ENCODE results near the gene PPM1N. TPM values are rescaled to one million over a fixed set of nuclear protein-coding genes. Genes with fewer than 3 reads are reported as not detected.

PPM1N gene
- polyA plus RNA-seq, 2 of the 4 experiments (the other 2 are of a cell fraction) = 9.2 to 10.5 TPM

DNA sequence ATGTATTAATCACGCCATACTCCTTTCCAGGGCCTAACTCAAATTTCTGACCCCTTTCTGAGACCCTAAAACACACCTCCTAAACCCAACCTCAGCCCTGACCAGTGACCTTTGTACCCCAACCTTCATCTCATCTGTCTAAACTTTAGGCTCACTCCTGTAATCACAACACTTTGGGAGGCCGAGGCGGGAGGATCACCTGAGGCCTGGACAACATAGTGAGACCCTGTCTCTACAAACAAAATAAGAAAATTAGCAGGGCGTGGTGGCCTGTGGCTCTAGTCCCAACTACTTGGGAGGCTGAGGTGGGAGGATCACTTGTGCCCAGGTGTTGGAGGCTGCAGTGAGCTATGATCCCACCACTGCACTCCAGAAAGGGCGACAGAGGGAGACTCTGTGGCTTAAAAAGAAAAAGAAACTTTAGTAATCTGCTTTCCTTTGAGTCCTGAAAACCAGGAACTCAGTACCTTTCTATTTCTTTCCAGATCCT lies 6.1 kb upstream of the PPM1N start:
- peaks cover 15% of the 10 kb centered on the region for H3K4me1 ChIP-seq
- H3K9me3 ChIP-seq = no peaks in the 10 kb centered on the region
- TF ChIP-seq SREBF2 (IDR thresholded peaks at IDR 0.05) (no peak), RFX5 (IDR thresholded peaks at IDR 0.05) (no peak), NR3C1 (IDR thresholded peaks at IDR 0.05) (no peak), ZNF302 (CRISPR knock-in tag; IDR thresholded peaks at IDR 0.05) (no peak), ZSCAN20 (CRISPR knock-in tag; IDR thresholded peaks at IDR 0.05) (no peak), KDM5A (IDR thresholded peaks at IDR 0.05) (no peak), ZFP36 (IDR thresholded peaks at IDR 0.05; ENCODE audit: borderline replicate concordance, partially characterized antibody) (no peak), SMC3 (IDR thresholded peaks at IDR 0.05) (no peak), NPAS2 (CRISPR knock-in tag; IDR thresholded peaks at IDR 0.05; ENCODE audit: borderline replicate concordance) (no peak), RARB (CRISPR knock-in tag; IDR thresholded peaks at IDR 0.05) (no peak), POLR2A (IDR thresholded peaks at IDR 0.05; ENCODE audit: low read length) (no peak), TP53 (CRISPR knock-in tag; IDR thresholded peaks at IDR 0.05) (no peak), ZC3H11A (IDR thresholded peaks at IDR 0.05) (no peak)
- TF ChIP-seq, protein P1, sequence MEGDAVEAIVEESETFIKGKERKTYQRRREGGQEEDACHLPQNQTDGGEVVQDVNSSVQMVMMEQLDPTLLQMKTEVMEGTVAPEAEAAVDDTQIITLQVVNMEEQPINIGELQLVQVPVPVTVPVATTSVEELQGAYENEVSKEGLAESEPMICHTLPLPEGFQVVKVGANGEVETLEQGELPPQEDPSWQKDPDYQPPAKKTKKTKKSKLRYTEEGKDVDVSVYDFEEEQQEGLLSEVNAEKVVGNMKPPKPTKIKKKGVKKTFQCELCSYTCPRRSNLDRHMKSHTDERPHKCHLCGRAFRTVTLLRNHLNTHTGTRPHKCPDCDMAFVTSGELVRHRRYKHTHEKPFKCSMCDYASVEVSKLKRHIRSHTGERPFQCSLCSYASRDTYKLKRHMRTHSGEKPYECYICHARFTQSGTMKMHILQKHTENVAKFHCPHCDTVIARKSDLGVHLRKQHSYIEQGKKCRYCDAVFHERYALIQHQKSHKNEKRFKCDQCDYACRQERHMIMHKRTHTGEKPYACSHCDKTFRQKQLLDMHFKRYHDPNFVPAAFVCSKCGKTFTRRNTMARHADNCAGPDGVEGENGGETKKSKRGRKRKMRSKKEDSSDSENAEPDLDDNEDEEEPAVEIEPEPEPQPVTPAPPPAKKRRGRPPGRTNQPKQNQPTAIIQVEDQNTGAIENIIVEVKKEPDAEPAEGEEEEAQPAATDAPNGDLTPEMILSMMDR (IDR thresholded peaks at IDR 0.05) = no peak
- TF ChIP-seq, protein P2, sequence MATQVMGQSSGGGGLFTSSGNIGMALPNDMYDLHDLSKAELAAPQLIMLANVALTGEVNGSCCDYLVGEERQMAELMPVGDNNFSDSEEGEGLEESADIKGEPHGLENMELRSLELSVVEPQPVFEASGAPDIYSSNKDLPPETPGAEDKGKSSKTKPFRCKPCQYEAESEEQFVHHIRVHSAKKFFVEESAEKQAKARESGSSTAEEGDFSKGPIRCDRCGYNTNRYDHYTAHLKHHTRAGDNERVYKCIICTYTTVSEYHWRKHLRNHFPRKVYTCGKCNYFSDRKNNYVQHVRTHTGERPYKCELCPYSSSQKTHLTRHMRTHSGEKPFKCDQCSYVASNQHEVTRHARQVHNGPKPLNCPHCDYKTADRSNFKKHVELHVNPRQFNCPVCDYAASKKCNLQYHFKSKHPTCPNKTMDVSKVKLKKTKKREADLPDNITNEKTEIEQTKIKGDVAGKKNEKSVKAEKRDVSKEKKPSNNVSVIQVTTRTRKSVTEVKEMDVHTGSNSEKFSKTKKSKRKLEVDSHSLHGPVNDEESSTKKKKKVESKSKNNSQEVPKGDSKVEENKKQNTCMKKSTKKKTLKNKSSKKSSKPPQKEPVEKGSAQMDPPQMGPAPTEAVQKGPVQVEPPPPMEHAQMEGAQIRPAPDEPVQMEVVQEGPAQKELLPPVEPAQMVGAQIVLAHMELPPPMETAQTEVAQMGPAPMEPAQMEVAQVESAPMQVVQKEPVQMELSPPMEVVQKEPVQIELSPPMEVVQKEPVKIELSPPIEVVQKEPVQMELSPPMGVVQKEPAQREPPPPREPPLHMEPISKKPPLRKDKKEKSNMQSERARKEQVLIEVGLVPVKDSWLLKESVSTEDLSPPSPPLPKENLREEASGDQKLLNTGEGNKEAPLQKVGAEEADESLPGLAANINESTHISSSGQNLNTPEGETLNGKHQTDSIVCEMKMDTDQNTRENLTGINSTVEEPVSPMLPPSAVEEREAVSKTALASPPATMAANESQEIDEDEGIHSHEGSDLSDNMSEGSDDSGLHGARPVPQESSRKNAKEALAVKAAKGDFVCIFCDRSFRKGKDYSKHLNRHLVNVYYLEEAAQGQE (IDR thresholded peaks at IDR 0.05) = no peak
- TF ChIP-seq, protein P3, sequence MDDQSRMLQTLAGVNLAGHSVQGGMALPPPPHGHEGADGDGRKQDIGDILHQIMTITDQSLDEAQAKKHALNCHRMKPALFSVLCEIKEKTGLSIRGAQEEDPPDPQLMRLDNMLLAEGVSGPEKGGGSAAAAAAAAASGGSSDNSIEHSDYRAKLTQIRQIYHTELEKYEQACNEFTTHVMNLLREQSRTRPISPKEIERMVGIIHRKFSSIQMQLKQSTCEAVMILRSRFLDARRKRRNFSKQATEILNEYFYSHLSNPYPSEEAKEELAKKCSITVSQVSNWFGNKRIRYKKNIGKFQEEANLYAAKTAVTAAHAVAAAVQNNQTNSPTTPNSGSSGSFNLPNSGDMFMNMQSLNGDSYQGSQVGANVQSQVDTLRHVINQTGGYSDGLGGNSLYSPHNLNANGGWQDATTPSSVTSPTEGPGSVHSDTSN (IDR thresholded peaks at IDR 0.05) = no peak
- TF ChIP-seq, protein P4, sequence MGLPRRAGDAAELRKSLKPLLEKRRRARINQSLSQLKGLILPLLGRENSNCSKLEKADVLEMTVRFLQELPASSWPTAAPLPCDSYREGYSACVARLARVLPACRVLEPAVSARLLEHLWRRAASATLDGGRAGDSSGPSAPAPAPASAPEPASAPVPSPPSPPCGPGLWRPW (IDR thresholded peaks at IDR 0.05) = no peak
- CTCF ChIA-PET = interaction anchor here (1.2 to 17.6 kb wide), 8 partner anchors 13 to 153 kb away, joined by 3 to 418 read pairs (median 23); partner anchors contain the start of gene ERCC1
- H3K4me3 ChIP-seq = no peak overlapping the region
- peak overlapping the region; percentile 80; the same call in 2 of the 3 replicates for H3K4me2 ChIP-seq
- WGBS (ENCODE audit: missing lambda C conversion rate) = 95% methylated on average over 5 of the region's 5 CpGs
- no peak overlapping the region; a peak in 1 of 6 replicates for H3K27ac ChIP-seq
- POLR2A ChIA-PET = no interaction called here
- DNase-seq (ENCODE audit: low read depth in 1 of 2, low spot score in 1 of 2) (no peak), FAIRE-seq (no peak), ATAC-seq (no peak)

DNA sequence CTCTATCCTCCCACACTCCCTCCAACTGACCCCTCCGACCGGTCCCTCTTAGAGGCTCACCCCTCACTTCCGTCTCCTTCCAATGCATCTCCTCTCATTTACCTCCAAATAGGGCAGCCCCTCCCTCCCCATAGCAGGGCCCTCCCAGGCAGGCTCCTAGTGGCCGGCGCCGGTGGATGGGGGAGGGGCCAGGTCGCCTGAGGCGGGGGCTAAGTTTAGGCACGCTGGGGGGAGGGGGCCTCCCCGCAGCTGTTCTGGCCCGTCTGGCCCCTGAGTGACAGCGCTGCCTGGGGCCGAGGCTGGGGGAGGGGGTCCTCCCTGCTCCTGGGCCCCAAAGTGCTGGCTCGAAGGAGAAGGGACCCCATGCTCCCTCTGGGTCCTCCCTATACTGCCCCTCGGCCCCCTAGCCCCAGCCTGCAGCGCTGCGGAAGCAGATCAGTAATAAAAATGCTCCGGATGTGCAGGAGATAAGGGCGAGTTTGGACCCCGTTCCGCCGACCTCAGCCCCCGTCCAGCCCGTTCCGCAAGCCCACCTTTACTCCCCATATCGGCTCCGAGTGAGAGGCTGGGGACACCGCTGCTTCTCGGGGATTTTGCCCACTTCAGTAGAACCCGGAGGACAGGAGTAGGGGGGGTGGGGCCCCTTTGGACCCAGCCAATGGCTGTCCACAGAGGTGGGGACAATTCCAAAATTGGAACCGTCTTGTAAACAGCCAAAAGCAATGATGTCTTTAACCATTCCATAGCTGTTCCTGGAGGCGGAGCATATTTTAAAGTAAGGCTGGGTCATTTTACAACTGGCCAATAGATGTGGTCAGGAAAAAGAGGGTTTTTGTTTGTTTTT lies 5.4 kb upstream of the PPM1N start:
- DNase-seq (ENCODE audit: low read depth in 1 of 2, low spot score in 1 of 2) (peak in 1 of 2 experiments; percentile 73), FAIRE-seq (peak; percentile 77), ATAC-seq (peak; percentile 4 to 62; a peak in 4 of 6 replicates)
- Histone ChIP-seq H3K9me3 (no peaks in the 10 kb centered on the region), H3K4me2 (peak overlapping the region; percentile 80), H3K4me1 (peaks cover 20% of the 10 kb centered on the region), H3K27ac (peak overlapping the region; percentile 38 to 75; a peak in 5 of 6 replicates), H3K4me3 (peak overlapping the region; percentile 46)
- ChIA-PET POLR2A (no interaction called here), CTCF (interaction anchor here (0.7 to 17.6 kb wide), 9 partner anchors 8 to 152 kb away, joined by 3 to 418 read pairs (median 4); partner anchors contain the start of gene ERCC1)
- TF ChIP-seq FOSL2 (IDR thresholded peaks at IDR 0.05) (no peak), FOSL2 (CRISPR knock-in tag; IDR thresholded peaks at IDR 0.05) (no peak), HDAC2 (IDR thresholded peaks at IDR 0.05) (no peak), CBX8 (IDR thresholded peaks at IDR 0.05) (no peak), HOXB13 (CRISPR knock-in tag; IDR thresholded peaks at IDR 0.05; ENCODE audit: low read depth) (no peak), PHF8 (IDR thresholded peaks at IDR 0.05; ENCODE audit: borderline replicate concordance, low read depth) (no peak), KDM1A (IDR thresholded peaks at IDR 0.05; ENCODE audit: low read depth) (no peak)
- TF ChIP-seq, protein P4 (IDR thresholded peaks at IDR 0.05) = no peak
- TF ChIP-seq, protein P5, sequence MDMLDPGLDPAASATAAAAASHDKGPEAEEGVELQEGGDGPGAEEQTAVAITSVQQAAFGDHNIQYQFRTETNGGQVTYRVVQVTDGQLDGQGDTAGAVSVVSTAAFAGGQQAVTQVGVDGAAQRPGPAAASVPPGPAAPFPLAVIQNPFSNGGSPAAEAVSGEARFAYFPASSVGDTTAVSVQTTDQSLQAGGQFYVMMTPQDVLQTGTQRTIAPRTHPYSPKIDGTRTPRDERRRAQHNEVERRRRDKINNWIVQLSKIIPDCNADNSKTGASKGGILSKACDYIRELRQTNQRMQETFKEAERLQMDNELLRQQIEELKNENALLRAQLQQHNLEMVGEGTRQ (IDR thresholded peaks at IDR 0.05) = no peak
- WGBS (ENCODE audit: missing lambda C conversion rate) = 19% methylated on average over 25 of the region's 32 CpGs
